ENCODE data around the gene MAP3K7. TPM values are rescaled to one million over a fixed set of nuclear protein-coding genes. Genes with fewer than 3 reads are reported as not detected.

Gene MAP3K7
- total RNA-seq, 1 experiment from 2014 or later: 26.6 TPM

GRCh38 chr6:90530882-90531281 is 56.0 kb downstream of the MAP3K7 start:
- Histone ChIP-seq H3K9ac (ENCODE audit: low read length) (no peak overlapping the region), H3K9me2 (ENCODE audit: insufficient read depth) (no peaks in the 10 kb centered on the region), H4K20me1 (ENCODE audit: insufficient read depth) (no peaks in the 10 kb centered on the region), H3K9me3 (ENCODE audit: control insufficient read depth in 1 of 2, insufficient read depth in 1 of 2, low read depth in 1 of 2, low read length in 2 of 2) (no peaks in the 10 kb centered on the region), H3K36me3 (ENCODE audit: control insufficient read depth in 1 of 2, insufficient read depth in 2 of 2, low read length in 2 of 2) (peaks cover 0 to 4% of the 10 kb centered on the region in 2 experiments; a peak in 1 of 4 replicates), H3K4me1 (ENCODE audit: control insufficient read depth in 1 of 2, insufficient read depth in 2 of 2, low read length in 2 of 2) (no peaks in the 10 kb centered on the region), H2AFZ (ENCODE audit: low read depth, low read length, poor library complexity, severe bottlenecking) (no peak overlapping the region), H3K4me3 (replicated peaks in 1 of 2; ENCODE audit: low read depth in 1 of 2, low read length in 2 of 2) (no peak overlapping the region), H3K27me3 (ENCODE audit: insufficient read depth, low read length) (no peaks in the 10 kb centered on the region), H3K4me2 (ENCODE audit: low read length) (no peak overlapping the region), H3K79me2 (ENCODE audit: insufficient read depth, low read length) (no peaks in the 10 kb centered on the region), H3K27ac (ENCODE audit: low read depth, low read length) (no peak overlapping the region)
- POLR2A ChIA-PET: no interaction called here
- BruUV-seq (replicated peaks): no TSS peak
- DNase-seq (ENCODE audit: low read depth, low spot score) (no peak), ATAC-seq (no peak)
- intact Hi-C loops (cut with micrococcal nuclease): no loop called here
- TF ChIP-seq SRF (IDR thresholded peaks at IDR 0.05; ENCODE audit: low read depth) (no peak), MAX (IDR thresholded peaks at IDR 0.05) (no peak), ATF3 (IDR thresholded peaks at IDR 0.05) (no peak), CEBPB (IDR thresholded peaks at IDR 0.05; ENCODE audit: low read depth) (no peak), EGR1 (IDR thresholded peaks at IDR 0.05; ENCODE audit: low read depth) (no peak), ZBTB33 (IDR thresholded peaks at IDR 0.05; ENCODE audit: extremely low read depth, insufficient replicate concordance, low read length) (no peak), ZFX (IDR thresholded peaks at IDR 0.05) (no peak), ELF1 (IDR thresholded peaks at IDR 0.05; ENCODE audit: borderline replicate concordance, low read depth) (no peak), EZH2 (IDR thresholded peaks at IDR 0.05) (no peak), JUND (IDR thresholded peaks at IDR 0.05) (no peak), SP1 (IDR thresholded peaks at IDR 0.05; ENCODE audit: low read depth) (no peak), REST (IDR thresholded peaks at IDR 0.05; ENCODE audit: low read depth) (no peak), POLR2A (IDR thresholded peaks at IDR 0.05; ENCODE audit: borderline replicate concordance, extremely low read depth, insufficient read depth, insufficient read length) (no peak), CBX3 (IDR thresholded peaks at IDR 0.05; ENCODE audit: low read depth) (no peak), SIN3A (IDR thresholded peaks at IDR 0.05; ENCODE audit: low read depth) (no peak), POLR2AphosphoS5 (IDR thresholded peaks at IDR 0.05; ENCODE audit: low read depth, low read length) (no peak), CTCF (IDR thresholded peaks at IDR 0.05 in 2 of 3, conservative IDR thresholded peaks at IDR 0.05 in 1 of 3; ENCODE audit: borderline replicate concordance in 1 of 3, insufficient read depth in 1 of 3, low read depth in 2 of 3, low read length in 2 of 3) (no peak)
- RAD21 ChIA-PET (ENCODE audit: low non-redundant PET in 1 of 2, low total read pairs in 2 of 2, uncharacterized antibody in 2 of 2, unreplicated experiment in 2 of 2): no interaction called here
- CTCF ChIA-PET: no interaction called here

Measured in HCT116 (cell line).